Mucosa of stomach (tissue), 1 donor: ENCODE measurements around the gene SYT5.
"Not testable (repeated sequence)": the region's sequence is repeated elsewhere in the genome, so short reads cannot be mapped to it uniquely, and the experiment has no call there.

Source experiments
- H3K27me3 ChIP-seq: one replicate; pipeline ENCODE4 v1.7.0; 2013; ENCODE audit warnings: mild to moderate bottlenecking, low read length; ENCODE audit not compliant: control insufficient read depth, insufficient read depth
- H3K36me3 ChIP-seq: one replicate; pipeline ENCODE4 v1.7.0; 2013; ENCODE audit warnings: low read length; ENCODE audit not compliant: control insufficient read depth, insufficient read depth
- H3K4me1 ChIP-seq: one replicate; pipeline ENCODE4 v1.7.0; 2013; ENCODE audit warnings: mild to moderate bottlenecking, low read length; ENCODE audit not compliant: control insufficient read depth, insufficient read depth
- H3K4me3 ChIP-seq: one replicate; pipeline ENCODE4 v1.7.0; 2013; ENCODE audit warnings: low read length
- H3K9ac ChIP-seq: one replicate; pipeline ENCODE4 v1.7.0; 2013; ENCODE audit warnings: mild to moderate bottlenecking, low read length, moderate library complexity
- H3K9me3 ChIP-seq: one replicate; pipeline ENCODE4 v1.7.0; 2013; ENCODE audit warnings: mild to moderate bottlenecking, low read length, moderate library complexity; ENCODE audit not compliant: control insufficient read depth
- donor health status: Pancreatic carcinoma.

Gene SYT5

GRCh38 chr19:55174425-55175116 lies 5.5 kb downstream of the SYT5 start:
- peaks cover 72% of the 10 kb centered on the region for H3K27me3 ChIP-seq
- H3K9ac ChIP-seq = no peak overlapping the region
- no peak overlapping the region for H3K4me3 ChIP-seq
- no peaks in the 10 kb centered on the region for H3K9me3 ChIP-seq
- peaks cover 18% of the 10 kb centered on the region for H3K4me1 ChIP-seq
- H3K36me3 ChIP-seq = no peaks in the 10 kb centered on the region

- Histone ChIP-seq H3K9ac (no peak overlapping the region), H3K4me1 (peaks cover 11% of the 10 kb centered on the region), H3K36me3 (no peaks in the 10 kb centered on the region), H3K9me3 (no peaks in the 10 kb centered on the region), H3K4me3 (no peak overlapping the region), H3K27me3 (peaks cover 65% of the 10 kb centered on the region)
Observed at GRCh38 chr19:55173714-55174409, 6.2 kb downstream of the SYT5 start.

GRCh38 chr19:55173186-55173713 lies 6.8 kb downstream of the SYT5 start:
- Histone ChIP-seq H3K4me1 (peaks cover 11% of the 10 kb centered on the region), H3K9ac (no peak overlapping the region), H3K4me3 (no peak overlapping the region), H3K9me3 (no peaks in the 10 kb centered on the region), H3K27me3 (peaks cover 60% of the 10 kb centered on the region), H3K36me3 (no peaks in the 10 kb centered on the region)

- Histone ChIP-seq H3K36me3 (no peaks in the 10 kb centered on the region), H3K4me3 (no peak overlapping the region), H3K9me3 (no peaks in the 10 kb centered on the region), H3K27me3 (peaks cover 61% of the 10 kb centered on the region), H3K4me1 (peaks cover 11% of the 10 kb centered on the region), H3K9ac (no peak overlapping the region)
Observed at GRCh38 chr19:55172741-55173140, 7.3 kb downstream of the SYT5 start.

- H3K9me3 ChIP-seq, H3K9ac ChIP-seq, H3K36me3 ChIP-seq, H3K4me3 ChIP-seq: not testable (repeated sequence)
- H3K27me3 ChIP-seq = peaks cover 65% of the 10 kb centered on the region
- H3K4me1 ChIP-seq = peaks cover 15% of the 10 kb centered on the region
Observed at GRCh38 chr19:55172318-55172717, 7.8 kb downstream of the SYT5 start.

GRCh38 chr19:55171440-55171839 lies 8.6 kb downstream of the SYT5 start:
- H3K36me3 ChIP-seq = no peaks in the 10 kb centered on the region
- H3K27me3 ChIP-seq = peaks cover 60% of the 10 kb centered on the region
- peaks cover 18% of the 10 kb centered on the region for H3K4me1 ChIP-seq
- no peak overlapping the region for H3K4me3 ChIP-seq
- H3K9ac ChIP-seq = no peak overlapping the region
- no peaks in the 10 kb centered on the region for H3K9me3 ChIP-seq

GRCh38 chr19:55169136-55169535 lies 11.0 kb downstream of the SYT5 start:
- no peak overlapping the region for H3K9ac ChIP-seq
- peaks cover 15% of the 10 kb centered on the region for H3K4me1 ChIP-seq
- no peak overlapping the region for H3K4me3 ChIP-seq
- H3K9me3 ChIP-seq = no peaks in the 10 kb centered on the region
- no peaks in the 10 kb centered on the region for H3K36me3 ChIP-seq
- peaks cover 39% of the 10 kb centered on the region for H3K27me3 ChIP-seq

- peak within 1 kb of the TSS; percentile 34 for H3K4me3 ChIP-seq
- peaks cover 27% of the 10 kb centered on the region for H3K27me3 ChIP-seq
- H3K9me3 ChIP-seq = no peaks in the 10 kb centered on the region
- no peak within 1 kb of the TSS for H3K9ac ChIP-seq
- no peaks in the 10 kb centered on the region for H3K36me3 ChIP-seq
- H3K4me1 ChIP-seq = peaks cover 7% of the 10 kb centered on the region
Observed at GRCh38 chr19:55166530-55167268, 13.4 kb downstream of the SYT5 start, which contains the start of gene DNAAF3. Gene DNAAF3, minus strand, starts transcription at chr19:55166613. Its CDS starts 200 bp downstream, at chr19:55166413.

GRCh38 chr19:55165952-55166529 lies 14.0 kb downstream of the SYT5 start:
- Histone ChIP-seq H3K9ac (no peak overlapping the region), H3K4me3 (peak overlapping the region; percentile 34), H3K4me1 (peaks cover 7% of the 10 kb centered on the region), H3K36me3 (no peaks in the 10 kb centered on the region), H3K9me3 (no peaks in the 10 kb centered on the region), H3K27me3 (peaks cover 27% of the 10 kb centered on the region)

GRCh38 chr19:55161571-55162322 lies 18.3 kb downstream of the SYT5 start:
- no peaks in the 10 kb centered on the region for H3K36me3 ChIP-seq
- peaks cover 8% of the 10 kb centered on the region for H3K4me1 ChIP-seq
- H3K9ac ChIP-seq = no peak overlapping the region
- H3K4me3 ChIP-seq = no peak overlapping the region
- H3K27me3 ChIP-seq = peaks cover 48% of the 10 kb centered on the region
- no peaks in the 10 kb centered on the region for H3K9me3 ChIP-seq

- Histone ChIP-seq H3K9ac (no peak overlapping the region), H3K27me3 (peaks cover 54% of the 10 kb centered on the region), H3K4me3 (no peak overlapping the region), H3K4me1 (peaks cover 13% of the 10 kb centered on the region), H3K9me3 (no peaks in the 10 kb centered on the region), H3K36me3 (no peaks in the 10 kb centered on the region)
Observed at GRCh38 chr19:55160986-55161365, 19.1 kb downstream of the SYT5 start.
